IgD-negative memory B cell (primary cell): ENCODE measurements around the gene JAG1. TPM values are rescaled to one million over a fixed set of nuclear protein-coding genes. Genes with fewer than 3 reads are reported as not detected.

ENCODE experiments used
- H3K27ac Mint-ChIP-seq, 3 donors: one replicate each; pipeline ENCODE4 v1.8.0; 2020 to 2022; ENCODE audit warnings: mild to moderate bottlenecking in 3 of 3, mixed read lengths in 3 of 3, moderate library complexity in 1 of 3
- H3K27me3 Mint-ChIP-seq: one replicate; pipeline ENCODE4 v1.8.0; 2021; ENCODE audit warnings: mixed read lengths
- H3K36me3 Mint-ChIP-seq: one replicate; pipeline ENCODE4 v1.8.0; 2020; ENCODE audit warnings: mild to moderate bottlenecking, mixed read lengths
- H3K4me1 Mint-ChIP-seq, 3 donors: one replicate each; pipeline ENCODE4 v1.8.0; 2020 to 2022; ENCODE audit warnings: mixed read lengths in 3 of 3, mild to moderate bottlenecking in 1 of 3
- H3K4me3 Mint-ChIP-seq, 4 donors: one replicate each; pipeline ENCODE4 v1.8.0; 2020 to 2022; ENCODE audit warnings: mild to moderate bottlenecking in 4 of 4, mixed read lengths in 4 of 4, moderate library complexity in 3 of 4
- H3K9me3 Mint-ChIP-seq, 3 donors: one replicate each; pipeline ENCODE4 v1.8.0; 2020 to 2021; ENCODE audit warnings: mixed read lengths in 3 of 3, mild to moderate bottlenecking in 1 of 3
- polyA plus RNA-seq: library from polyadenylated mRNA; unstranded; fragments of 300-500 nt; fragmentation: Illumina TruSeq; gene quantifications from one replicate; pipeline ENCODE4 v1.2.3, GENCODE V29; 2021

Gene JAG1
- polyA plus RNA-seq, 1 donor from 2014 or later = not detected

- Mint-ChIP-seq H3K27me3 (no peaks in the 10 kb centered on the region), H3K4me1 (peaks cover 1 to 9% (median 6%) of the 10 kb centered on the region in 3 donors), H3K36me3 (no peaks in the 10 kb centered on the region), H3K27ac (no peak overlapping the region), H3K4me3 (no peak overlapping the region), H3K9me3 (no peaks in the 10 kb centered on the region)
Measured at GRCh38 chr20:10635476-10636208, 38.2 kb downstream of the JAG1 start.

- peaks cover 2% of the 10 kb centered on the region for H3K36me3 Mint-ChIP-seq
- H3K27ac Mint-ChIP-seq = no peak overlapping the region
- no peaks in the 10 kb centered on the region for H3K27me3 Mint-ChIP-seq
- no peaks in the 10 kb centered on the region for H3K9me3 Mint-ChIP-seq
- H3K4me1 Mint-ChIP-seq = peaks cover 1 to 9% (median 6%) of the 10 kb centered on the region in 3 donors
- no peak overlapping the region for H3K4me3 Mint-ChIP-seq
Measured at GRCh38 chr20:10634683-10635411, 39.0 kb downstream of the JAG1 start.

- H3K4me3 Mint-ChIP-seq = peak overlapping the region in 1 of 4 donors; percentile 5
Measured at GRCh38 chr20:10634211-10634610, 39.6 kb downstream of the JAG1 start.

GRCh38 chr20:10633718-10634117, 40.1 kb downstream of the JAG1 start:
- Mint-ChIP-seq H3K27ac (no peak overlapping the region), H3K36me3 (peaks cover 6% of the 10 kb centered on the region), H3K27me3 (no peaks in the 10 kb centered on the region), H3K4me1 (peaks cover 1 to 9% (median 6%) of the 10 kb centered on the region in 3 donors), H3K9me3 (no peaks in the 10 kb centered on the region), H3K4me3 (no peak overlapping the region)

More at GRCh38 chr20:10634211-10634610, 39.6 kb downstream of the JAG1 start:
- Mint-ChIP-seq H3K9me3 (no peaks in the 10 kb centered on the region), H3K27ac (no peak overlapping the region), H3K36me3 (peaks cover 6% of the 10 kb centered on the region), H3K4me1 (peaks cover 1 to 9% (median 6%) of the 10 kb centered on the region in 3 donors), H3K27me3 (no peaks in the 10 kb centered on the region)

- no peaks in the 10 kb centered on the region for H3K27me3 Mint-ChIP-seq
- peak overlapping the region in 1 of 3 donors; percentile 25 for H3K27ac Mint-ChIP-seq
- H3K4me1 Mint-ChIP-seq = peaks cover 1 to 9% (median 6%) of the 10 kb centered on the region in 3 donors
- peaks cover 6% of the 10 kb centered on the region for H3K36me3 Mint-ChIP-seq
- H3K9me3 Mint-ChIP-seq = no peaks in the 10 kb centered on the region
- H3K4me3 Mint-ChIP-seq = no peak overlapping the region
Measured at GRCh38 chr20:10632721-10633509, 40.9 kb downstream of the JAG1 start.

- H3K4me1 Mint-ChIP-seq = peaks cover 1 to 9% (median 6%) of the 10 kb centered on the region in 3 donors
- H3K36me3 Mint-ChIP-seq = peaks cover 6% of the 10 kb centered on the region
- H3K4me3 Mint-ChIP-seq = no peak overlapping the region
- H3K27me3 Mint-ChIP-seq = no peaks in the 10 kb centered on the region
- no peaks in the 10 kb centered on the region for H3K9me3 Mint-ChIP-seq
- no peak overlapping the region for H3K27ac Mint-ChIP-seq
Measured at GRCh38 chr20:10631126-10631525, 42.7 kb downstream of the JAG1 start.

GRCh38 chr20:10629946-10630650, 43.7 kb downstream of the JAG1 start:
- Mint-ChIP-seq H3K27ac (no peak overlapping the region), H3K27me3 (no peaks in the 10 kb centered on the region), H3K4me1 (peaks cover 2 to 9% (median 6%) of the 10 kb centered on the region in 3 donors), H3K9me3 (peaks cover 0 to 1% (median 0%) of the 10 kb centered on the region in 3 donors), H3K4me3 (no peak overlapping the region), H3K36me3 (peaks cover 7% of the 10 kb centered on the region)

GRCh38 chr20:10626896-10627295, 46.9 kb downstream of the JAG1 start:
- H3K36me3 Mint-ChIP-seq = peaks cover 20% of the 10 kb centered on the region
- no peak overlapping the region for H3K27ac Mint-ChIP-seq
- peaks cover 0 to 1% (median 0%) of the 10 kb centered on the region in 3 donors for H3K4me1 Mint-ChIP-seq
- H3K4me3 Mint-ChIP-seq = no peak overlapping the region
- peaks cover 0 to 1% (median 0%) of the 10 kb centered on the region in 3 donors for H3K9me3 Mint-ChIP-seq
- no peaks in the 10 kb centered on the region for H3K27me3 Mint-ChIP-seq

- H3K27ac Mint-ChIP-seq = peak overlapping the region in 1 of 3 donors; percentile 34
- peaks cover 21% of the 10 kb centered on the region for H3K36me3 Mint-ChIP-seq
- no peak overlapping the region for H3K4me3 Mint-ChIP-seq
- no peaks in the 10 kb centered on the region for H3K27me3 Mint-ChIP-seq
- H3K4me1 Mint-ChIP-seq = peaks cover 0 to 1% (median 0%) of the 10 kb centered on the region in 3 donors
- H3K9me3 Mint-ChIP-seq = peaks cover 0 to 1% (median 0%) of the 10 kb centered on the region in 3 donors
Measured at GRCh38 chr20:10625641-10626040, 48.2 kb downstream of the JAG1 start.

- Mint-ChIP-seq H3K4me3 (no peak overlapping the region), H3K4me1 (peaks cover 0 to 1% (median 0%) of the 10 kb centered on the region in 3 donors), H3K36me3 (peaks cover 18% of the 10 kb centered on the region), H3K27ac (no peak overlapping the region), H3K9me3 (peaks cover 0 to 1% (median 0%) of the 10 kb centered on the region in 3 donors), H3K27me3 (no peaks in the 10 kb centered on the region)
Measured at GRCh38 chr20:10622657-10623418, 51.0 kb downstream of the JAG1 start.

- H3K4me3 Mint-ChIP-seq = no peak overlapping the region
- no peaks in the 10 kb centered on the region for H3K27me3 Mint-ChIP-seq
- peaks cover 0 to 1% (median 0%) of the 10 kb centered on the region in 3 donors for H3K4me1 Mint-ChIP-seq
- peaks cover 25% of the 10 kb centered on the region for H3K36me3 Mint-ChIP-seq
- no peak overlapping the region for H3K27ac Mint-ChIP-seq
- H3K9me3 Mint-ChIP-seq = peaks cover 0 to 1% (median 0%) of the 10 kb centered on the region in 3 donors
Measured at GRCh38 chr20:10621149-10621548, 52.6 kb downstream of the JAG1 start.

GRCh38 chr20:10619427-10619826, 54.4 kb downstream of the JAG1 start:
- Mint-ChIP-seq H3K4me1 (no peaks in the 10 kb centered on the region), H3K27me3 (no peaks in the 10 kb centered on the region), H3K4me3 (no peak overlapping the region), H3K27ac (no peak overlapping the region), H3K9me3 (no peaks in the 10 kb centered on the region), H3K36me3 (peaks cover 23% of the 10 kb centered on the region)

- H3K4me3 Mint-ChIP-seq = no peak overlapping the region
- peaks cover 19% of the 10 kb centered on the region for H3K36me3 Mint-ChIP-seq
- H3K27me3 Mint-ChIP-seq = no peaks in the 10 kb centered on the region
- no peaks in the 10 kb centered on the region for H3K4me1 Mint-ChIP-seq
- H3K9me3 Mint-ChIP-seq = no peaks in the 10 kb centered on the region
- no peak overlapping the region for H3K27ac Mint-ChIP-seq
Measured at GRCh38 chr20:10618611-10619245, 55.1 kb downstream of the JAG1 start.
